HG03175 (cell line): ENCODE data around the gene BLACAT1.
"Not testable (repeated sequence)": the region's sequence is repeated elsewhere in the genome, so short reads cannot be mapped to it uniquely, and the experiment has no call there.

Experiments used
- ATAC-seq: cut with Tn5 transposase; IDR thresholded peaks from one replicate; pipeline ENCODE4 v1.9.1; 2021; ENCODE audit warnings: mild to moderate bottlenecking, moderate library complexity; ENCODE audit not compliant: unreplicated experiment

Gene BLACAT1

DNA sequence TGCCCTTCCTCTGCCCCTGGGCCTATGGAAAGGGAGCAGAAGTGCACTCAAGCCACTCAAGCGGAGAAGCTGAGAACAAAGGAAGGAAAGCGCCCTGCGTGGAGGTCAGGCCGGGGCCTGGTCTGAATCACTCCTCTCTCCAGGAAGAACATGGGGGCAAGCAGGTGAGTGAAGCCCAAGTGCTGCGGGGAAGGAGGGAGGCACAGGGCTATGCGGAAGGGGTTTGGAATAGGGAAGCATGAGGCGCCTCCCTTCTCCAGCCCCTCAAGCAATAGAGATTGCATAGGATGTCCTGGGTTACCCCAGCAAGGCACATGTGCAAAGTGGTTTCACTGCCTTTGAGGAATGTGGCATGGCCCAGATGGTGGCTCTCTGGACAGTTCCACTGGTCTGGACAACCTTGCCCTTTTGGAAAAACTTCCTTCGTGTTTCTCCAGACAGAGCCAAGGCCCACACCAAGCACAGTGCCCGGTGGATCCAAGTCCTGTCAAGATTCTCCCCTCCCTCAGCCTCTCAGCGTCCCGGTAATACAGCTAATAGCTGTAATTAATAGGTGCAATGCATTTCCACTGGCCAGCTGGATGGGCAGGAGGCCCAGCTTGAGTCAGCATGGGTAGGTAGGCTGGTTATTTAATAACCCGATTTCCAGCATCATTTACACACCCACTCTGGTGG lies 13.7 kb downstream of the BLACAT1 start:
- ATAC-seq, result no peak

DNA sequence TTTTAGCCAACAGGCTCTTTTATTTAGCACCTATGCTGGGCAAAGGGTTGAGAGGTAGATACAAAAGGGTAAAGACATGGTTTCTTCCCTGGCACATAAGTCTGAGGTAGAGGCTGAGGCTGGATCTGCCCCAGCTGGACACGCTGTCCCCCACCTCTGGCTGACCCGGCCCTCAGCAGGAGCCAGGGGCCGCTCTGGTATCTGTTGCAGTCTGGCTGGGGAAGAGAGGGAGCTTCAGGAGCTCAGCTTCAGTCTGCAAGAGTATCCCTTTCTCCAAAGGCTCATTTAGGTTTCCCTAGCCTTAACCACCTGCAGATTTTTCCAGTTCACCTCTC lies 14.2 kb downstream of the BLACAT1 start:
- no peak for ATAC-seq

DNA sequence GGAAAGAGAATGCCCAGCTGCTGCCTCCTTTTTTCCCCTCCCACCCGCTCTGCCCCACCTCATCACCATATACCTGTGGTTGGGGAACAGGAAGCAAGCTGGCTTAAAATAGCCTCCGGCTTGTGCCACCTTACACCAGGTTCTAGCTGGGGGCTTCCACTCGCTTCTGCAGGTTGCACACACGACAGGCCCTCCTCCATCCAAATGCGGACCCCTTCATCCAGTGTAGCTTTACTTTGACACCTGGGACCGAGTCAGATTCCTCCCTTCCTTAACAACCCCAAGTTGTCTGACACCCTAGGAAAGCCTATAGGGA lies 14.6 kb downstream of the BLACAT1 start:
- no peak for ATAC-seq

DNA sequence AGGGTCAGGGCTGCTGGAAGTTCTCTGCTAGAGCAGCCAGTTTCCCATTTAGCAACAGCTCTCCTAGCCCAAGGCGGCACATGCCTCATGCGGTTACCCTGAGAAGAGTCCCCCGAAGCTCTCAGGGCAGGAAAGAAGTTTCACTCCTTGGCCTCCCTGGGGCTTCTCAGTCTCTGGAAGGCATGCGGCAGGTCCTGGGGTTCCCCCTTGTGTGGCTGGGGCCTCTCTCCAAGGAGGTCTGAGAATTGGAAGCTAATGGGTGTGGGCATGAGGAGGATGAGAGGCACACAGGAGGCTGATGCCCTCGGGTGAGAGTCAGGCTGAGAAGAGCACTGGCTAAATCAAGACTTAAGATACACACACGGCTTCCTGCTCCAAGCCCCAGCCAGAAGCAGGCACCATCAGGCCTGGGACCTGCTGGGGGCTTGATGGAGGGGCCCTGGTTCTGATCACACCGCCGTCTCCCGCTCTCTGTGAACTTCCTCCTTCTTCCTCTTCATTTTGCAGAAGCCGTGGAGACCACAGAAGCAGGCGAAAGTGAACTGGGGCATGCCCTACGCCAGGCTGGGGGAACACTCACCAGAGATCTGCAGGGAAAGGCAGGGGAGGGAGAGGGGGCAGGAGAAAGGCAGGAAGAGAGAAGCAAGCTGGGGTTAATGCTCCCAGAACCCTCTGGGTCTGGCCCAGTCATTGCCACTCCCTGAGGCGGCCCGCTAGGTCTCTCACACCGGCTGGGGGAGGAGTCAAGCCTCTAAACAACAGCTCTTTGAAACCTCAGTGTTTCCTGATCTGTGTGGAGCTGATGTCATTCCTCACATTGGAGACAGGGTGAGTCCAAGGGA lies 15.1 kb downstream of the BLACAT1 start:
- ATAC-seq, result peak; percentile 73

GRCh38 chr1:205440121-205440475 lies 15.7 kb downstream of the BLACAT1 start:
- ATAC-seq, result no peak

GRCh38 chr1:205438213-205439158 lies 17.4 kb downstream of the BLACAT1 start:
- no peak for ATAC-seq

- no peak for ATAC-seq
These were observed 18.3 kb downstream of the BLACAT1 start for GRCh38 chr1:205437570-205437969.

DNA sequence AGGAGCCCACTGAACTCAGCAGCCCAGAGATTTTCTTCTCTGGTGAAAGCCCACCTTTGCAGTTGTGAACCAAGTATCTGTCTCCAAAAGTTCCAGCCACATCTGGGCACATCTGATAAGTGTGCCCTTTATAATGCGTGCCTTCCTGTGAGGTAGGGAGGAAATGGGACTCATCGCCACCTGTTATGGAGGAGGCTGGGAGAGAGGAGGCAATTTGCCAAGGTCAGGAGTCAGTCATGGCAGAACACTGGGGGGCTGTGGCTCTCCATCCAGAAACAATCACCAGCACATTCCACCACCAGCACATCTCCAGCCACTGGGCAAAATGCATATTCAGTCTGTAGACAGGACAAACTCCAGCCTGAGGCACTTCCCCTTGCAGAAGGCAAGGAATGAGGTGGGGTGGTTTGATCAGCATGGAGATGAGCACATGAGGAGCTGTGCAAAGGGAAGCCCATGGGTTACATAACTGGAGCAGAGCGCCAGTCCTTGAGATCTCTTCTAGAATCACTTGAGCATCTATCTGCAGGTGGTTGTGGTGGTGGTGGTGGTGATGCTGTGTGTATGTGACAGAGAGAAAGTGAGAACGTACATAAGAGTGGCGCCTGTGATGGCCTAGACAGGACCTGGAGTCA lies 19.0 kb downstream of the BLACAT1 start:
- no peak for ATAC-seq

GRCh38 chr1:205435578-205436573 lies 20.0 kb downstream of the BLACAT1 start:
- no peak for ATAC-seq

DNA sequence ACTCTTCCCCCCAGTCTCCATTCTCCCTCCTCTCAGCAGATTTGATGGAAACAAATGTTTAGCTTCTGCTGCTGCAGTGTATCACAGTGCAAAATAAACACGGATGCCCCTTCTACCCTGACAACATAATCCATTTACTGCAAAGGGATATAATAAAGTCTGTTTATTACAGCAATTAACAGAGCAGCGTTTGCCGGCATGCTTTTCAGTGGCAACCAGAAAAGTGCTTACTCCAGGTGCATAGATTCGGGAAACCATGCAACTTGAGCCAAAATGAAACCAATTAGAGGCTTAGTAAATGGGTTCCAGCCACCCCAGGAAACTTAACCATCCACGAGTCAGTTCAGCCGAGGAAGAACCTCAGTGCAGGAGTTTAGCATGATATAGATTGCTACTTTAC lies 21.1 kb downstream of the BLACAT1 start:
- ATAC-seq, result no peak

DNA sequence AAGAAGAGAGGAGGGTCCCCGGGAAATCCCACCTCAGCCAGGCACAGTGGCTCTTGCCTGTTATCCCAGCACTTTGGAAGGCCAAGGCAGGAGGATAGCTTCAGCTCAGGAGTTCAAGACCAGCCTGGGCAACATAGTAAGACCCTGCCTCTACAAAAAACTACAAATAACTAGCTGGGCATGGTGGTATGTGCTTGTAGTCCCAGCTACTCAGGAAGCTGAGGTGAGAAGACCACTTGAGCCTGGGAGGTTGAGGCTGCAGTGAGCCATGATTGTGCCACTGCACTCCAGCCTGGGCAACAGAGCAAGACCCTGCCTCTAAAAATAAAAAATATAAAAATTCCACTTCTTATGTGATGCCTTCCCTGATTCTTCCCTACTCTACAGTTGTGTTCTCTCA lies 23.2 kb downstream of the BLACAT1 start:
- not testable (repeated sequence) for ATAC-seq

DNA sequence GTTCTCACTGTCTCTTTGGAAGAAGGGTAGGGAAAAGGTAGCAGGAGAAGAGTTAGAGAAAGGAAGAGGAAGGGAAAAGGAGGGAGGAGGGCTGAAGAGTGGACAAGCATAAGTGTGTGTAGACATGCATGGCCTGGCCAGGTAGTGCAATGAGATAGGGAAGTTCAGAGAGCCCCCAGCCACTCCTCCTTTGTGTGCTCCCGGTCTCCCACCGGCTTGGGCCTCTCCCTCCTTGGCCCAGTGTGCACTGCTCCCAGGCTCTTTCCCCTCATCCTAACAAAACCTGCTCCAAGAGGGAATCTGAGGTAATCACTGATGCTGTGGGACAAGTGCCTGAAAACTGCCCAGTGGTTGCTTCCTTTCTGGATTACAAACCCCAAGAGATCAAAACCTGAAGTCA lies 23.7 kb downstream of the BLACAT1 start:
- no peak for ATAC-seq

DNA sequence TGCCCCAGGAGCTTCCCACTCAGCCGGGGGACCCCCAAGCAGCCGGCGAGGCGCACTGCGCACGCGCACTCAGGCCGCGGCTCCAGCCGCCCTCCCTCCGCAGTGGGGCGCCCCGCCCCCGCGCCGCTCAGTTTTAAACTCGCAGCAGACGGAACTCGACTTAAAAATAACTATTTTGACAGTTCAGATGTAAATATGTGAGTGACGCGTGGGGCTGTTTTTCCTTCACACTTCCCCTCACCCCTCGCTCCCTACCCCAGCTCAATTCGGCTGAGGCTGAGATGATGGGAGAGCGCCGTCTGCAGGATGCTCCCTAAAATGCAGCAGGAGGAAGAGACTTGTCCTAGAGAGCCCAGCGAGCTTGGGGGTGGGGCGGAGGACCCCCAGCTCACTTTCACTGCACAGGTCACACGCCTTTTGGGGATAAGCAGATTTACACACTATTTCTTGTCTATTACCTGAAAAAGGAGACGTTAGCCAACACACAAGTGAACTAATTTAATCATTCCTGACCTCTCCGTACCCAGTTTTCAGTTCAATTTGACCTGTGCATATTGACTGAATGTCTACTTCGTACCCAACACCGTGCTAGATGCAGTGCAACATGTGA lies 25.0 kb downstream of the BLACAT1 start:
- ATAC-seq, result peak; percentile 42

GRCh38 chr1:205429762-205430695 lies 25.8 kb downstream of the BLACAT1 start:
- no peak for ATAC-seq

DNA sequence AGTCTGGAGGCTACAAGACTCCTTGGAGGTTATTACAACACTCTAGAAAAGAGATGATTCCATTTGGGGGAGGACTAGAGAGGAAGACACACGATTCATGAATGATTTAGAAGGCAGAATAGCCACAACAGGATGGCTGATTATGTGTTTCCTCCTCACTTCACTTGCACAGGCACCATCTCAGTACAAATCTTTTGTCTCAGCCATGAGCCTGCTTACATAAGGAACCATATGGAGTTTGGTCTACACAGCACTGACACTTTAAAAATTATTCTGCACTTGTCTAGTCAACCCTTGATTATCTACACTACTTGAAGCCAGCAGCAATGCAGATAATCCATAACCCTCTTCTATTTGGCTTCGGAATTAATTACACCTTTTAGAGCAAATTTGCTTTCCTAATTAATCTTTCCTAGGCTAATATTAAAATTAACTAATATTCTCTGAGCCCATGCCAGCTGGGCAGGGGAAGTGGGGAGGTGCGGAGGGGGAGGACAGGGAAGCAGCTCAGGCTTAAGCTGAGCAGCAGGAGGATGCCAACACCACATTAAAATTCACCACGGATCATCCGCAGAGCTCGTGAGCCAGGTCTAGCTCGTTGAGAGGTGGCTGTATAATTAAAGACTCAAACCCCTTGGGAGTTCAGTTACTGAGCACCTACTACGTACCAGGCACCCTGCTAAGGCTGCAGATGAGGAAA lies 30.8 kb downstream of the BLACAT1 start:
- ATAC-seq, result no peak

- no peak for ATAC-seq
These were observed 31.9 kb downstream of the BLACAT1 start for GRCh38 chr1:205423814-205424399.

DNA sequence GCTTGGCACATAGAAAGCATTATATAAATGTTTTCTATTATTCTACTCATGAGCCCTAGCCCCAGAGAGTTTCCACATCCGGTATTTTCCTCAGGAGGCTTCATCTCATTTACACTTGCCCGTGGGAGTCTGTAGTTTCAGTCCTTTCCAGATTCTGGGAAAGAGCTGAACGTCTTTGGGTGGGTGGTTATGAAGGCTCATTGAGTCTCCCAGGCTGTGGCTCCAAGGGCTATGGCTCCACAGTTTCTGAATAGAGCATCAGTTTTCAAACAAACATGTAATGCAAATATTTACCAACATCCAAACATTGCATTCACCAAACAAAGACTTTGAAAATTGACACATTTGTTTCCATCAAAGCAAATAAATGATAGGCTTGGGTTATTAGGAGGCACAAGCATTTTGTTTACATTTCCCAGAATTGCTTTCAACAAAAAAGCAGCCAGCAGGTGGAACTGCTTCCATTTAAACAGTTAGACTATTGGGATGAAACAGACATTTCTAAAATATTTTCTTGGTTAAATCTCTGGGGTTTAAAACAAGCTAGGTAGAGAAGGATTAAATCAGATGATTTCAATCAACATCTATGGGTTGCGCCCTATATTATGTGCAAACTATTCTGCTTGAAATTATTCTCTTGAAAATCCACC lies 32.7 kb downstream of the BLACAT1 start:
- no peak for ATAC-seq
